Left renal pelvis (tissue), 4 donors: ENCODE measurements around the gene VPS13D. TPM values are rescaled to one million over a fixed set of nuclear protein-coding genes. Genes with fewer than 3 reads are reported as not detected.

Source experiments
- DNase-seq, 4 donors: peaks; one replicate each; pipeline ENCODE4 v3.0.0-alpha.2; 2013; ENCODE audit warnings: low read depth in 4 of 4, low spot score in 3 of 4
- polyA plus RNA-seq, 4 donors: library from polyadenylated mRNA; unstranded; fragments of 120-200 nt; gene quantifications; one replicate each; pipeline ENCODE4 v1.2.1, GENCODE V29; 2013; ENCODE audit not compliant: insufficient read length in 4 of 4

VPS13D gene
- polyA plus RNA-seq, 4 donors, result 28.6 to 32.3 (median 30.4) TPM

GRCh38 chr1:12417389-12417788 lies 187.6 kb downstream of the VPS13D start:
- no peak for DNase-seq

- no peak for DNase-seq
Measured at GRCh38 chr1:12420171-12420570, 190.3 kb downstream of the VPS13D start.

- no peak for DNase-seq
Measured at GRCh38 chr1:12422488-12422887, 192.7 kb downstream of the VPS13D start.

DNA sequence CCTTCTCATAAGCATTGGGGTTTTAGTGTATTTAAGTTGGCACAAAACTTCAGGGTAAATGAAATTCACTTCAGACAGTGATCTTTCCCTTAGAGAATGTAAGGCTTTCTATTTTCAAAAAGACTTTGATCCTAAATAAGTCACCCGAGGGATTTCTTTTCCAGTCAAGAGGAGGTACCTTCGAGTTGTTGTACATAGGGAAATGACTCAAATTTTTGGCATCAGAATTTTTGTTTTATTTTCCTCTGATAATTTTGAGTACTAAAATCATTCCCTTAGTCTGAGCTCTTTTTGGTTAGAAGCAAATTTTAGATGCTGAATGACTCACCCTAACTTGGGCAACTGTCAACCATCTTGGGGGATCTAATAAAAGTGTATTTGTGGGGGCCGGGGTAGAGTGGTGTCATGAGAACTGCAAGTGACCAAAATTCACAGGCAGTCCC lies 194.3 kb downstream of the VPS13D start:
- DNase-seq, result no peak

DNA sequence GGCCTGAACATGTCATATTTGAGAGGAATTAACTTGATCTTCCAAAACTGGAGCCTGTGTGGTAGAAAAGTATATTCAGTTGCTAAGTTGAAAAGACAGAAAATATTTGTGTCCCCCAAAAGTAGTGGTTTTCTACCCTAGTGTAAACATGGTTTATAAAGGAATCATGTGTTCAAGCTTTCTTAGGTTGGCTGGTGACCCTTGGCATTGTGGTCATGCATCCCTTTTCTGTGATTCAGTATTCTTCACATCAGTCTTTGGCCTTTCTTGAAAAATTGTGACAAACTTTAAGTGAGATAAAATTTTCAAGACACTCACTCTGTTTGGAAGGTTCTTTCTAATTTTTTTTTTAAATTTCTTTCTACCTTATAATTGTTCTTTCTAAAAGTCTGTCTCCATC lies 195.0 kb downstream of the VPS13D start:
- DNase-seq, result no peak

- no peak for DNase-seq
Measured at GRCh38 chr1:12426030-12426429, 196.2 kb downstream of the VPS13D start.

DNA sequence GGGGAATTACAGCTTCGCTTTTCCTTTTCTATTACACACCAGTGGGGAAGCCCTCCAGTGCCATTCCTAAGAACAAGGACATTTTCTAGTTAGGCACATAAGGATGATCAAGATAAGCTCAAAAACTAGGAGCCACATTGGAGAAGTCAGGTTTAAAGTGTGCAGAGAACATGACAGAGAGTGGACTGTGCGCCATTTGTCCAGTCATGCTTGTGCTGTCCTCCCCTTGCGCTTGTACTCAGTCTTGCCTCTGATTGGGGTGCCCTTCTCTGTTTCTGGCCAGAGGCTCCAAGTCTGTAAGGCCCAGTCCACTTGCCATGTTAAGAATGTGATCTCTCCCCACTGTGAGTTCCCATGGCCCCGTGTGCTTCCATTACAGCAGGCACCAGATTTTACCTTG lies 198.5 kb downstream of the VPS13D start:
- DNase-seq, result no peak

DNA sequence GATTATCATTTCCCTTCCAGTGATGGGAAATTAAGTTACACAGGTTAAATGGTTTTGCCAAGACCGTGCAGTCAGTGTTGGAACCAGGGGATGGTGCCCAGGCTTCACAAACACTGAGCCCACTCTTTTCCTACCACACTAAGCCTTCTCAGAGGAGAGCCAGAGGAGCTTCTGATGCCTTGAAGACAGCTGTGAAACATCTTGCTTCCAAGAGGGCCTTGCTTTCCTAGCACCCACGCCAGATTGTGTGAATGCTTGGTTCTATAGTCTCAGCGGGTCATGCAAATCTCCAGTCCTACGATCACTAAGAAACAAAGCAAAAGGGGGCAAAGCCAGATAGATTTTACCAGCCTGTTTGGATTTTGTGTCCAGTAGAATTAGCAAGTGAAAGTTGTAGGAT lies 200.7 kb downstream of the VPS13D start:
- DNase-seq, result no peak

DNA sequence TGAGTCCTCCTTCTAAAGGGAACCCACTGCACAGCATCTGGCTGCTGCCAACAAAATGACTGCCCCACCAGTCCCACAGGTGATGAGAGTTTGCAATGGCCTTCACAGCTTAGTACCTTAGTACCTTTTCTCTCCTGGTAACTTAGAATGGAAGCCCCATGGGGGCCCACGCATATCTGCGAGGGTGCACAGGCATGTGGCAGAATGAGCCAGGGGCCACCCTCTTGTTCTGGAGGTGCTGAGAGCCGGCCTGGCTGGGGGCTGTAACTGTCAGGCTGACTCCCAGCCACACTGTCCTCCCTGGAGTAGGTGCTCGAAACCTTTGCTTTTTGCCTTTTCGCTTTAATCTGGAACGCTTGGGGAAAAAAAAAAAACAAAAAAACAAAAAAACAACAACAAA lies 203.1 kb downstream of the VPS13D start:
- DNase-seq, result no peak

GRCh38 chr1:12433323-12434053 lies 203.7 kb downstream of the VPS13D start:
- DNase-seq, result peak in 3 of 4 donors; percentile 75 to 80 (median 78)

DNA sequence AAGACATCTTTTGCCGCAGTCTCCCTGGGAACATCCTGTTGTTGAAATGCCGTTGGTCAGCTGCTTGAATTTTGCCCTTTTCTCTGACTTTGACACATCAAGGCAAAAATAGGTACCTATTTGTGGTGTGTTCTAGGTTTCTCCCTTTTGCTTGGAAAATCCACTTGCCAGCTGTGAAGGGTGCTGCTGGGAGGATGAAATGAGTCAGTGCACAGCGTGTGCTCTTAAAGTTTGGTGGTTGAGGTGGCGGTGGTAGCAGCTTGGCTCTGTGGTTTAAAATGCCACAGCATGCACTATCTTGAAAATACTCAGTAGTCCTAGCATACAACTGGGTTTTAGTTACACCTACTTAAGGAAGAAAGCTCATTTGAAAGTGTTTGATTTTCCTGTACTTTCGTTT lies 204.3 kb downstream of the VPS13D start:
- no peak for DNase-seq

GRCh38 chr1:12434686-12435085 lies 204.9 kb downstream of the VPS13D start:
- no peak for DNase-seq

DNA sequence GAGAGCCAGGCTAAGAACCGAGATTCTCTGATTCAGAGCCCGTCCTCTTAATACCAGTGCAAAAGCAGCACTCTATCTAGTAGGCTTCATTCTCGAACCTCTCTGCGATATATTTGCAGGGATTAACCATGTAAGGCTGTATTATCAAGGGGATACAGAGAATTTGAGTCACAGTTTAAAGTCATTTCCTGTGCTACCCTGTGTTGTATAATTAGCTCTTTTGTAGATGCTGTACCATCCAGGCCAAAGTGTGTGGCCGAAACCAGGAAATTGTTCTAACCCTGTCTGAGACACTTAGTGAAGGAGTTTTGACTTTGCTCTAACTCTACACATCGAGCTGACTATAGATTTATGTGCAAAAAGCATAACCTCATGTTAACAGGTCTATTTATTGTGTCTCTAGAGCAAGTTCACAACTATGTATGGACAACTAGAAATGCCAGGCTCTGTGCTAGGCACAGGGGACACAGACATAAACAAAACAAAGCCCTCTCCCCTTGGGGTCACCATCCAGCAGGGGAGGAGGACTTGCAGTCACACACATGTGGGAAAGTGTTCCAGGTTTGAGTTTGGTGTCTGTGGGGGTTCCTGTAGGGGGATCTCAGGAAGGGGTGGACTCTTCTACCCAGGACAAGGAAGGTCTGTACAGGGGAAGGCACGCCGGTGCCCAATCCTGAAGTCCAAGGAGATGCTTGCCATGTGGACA lies 206.0 kb downstream of the VPS13D start:
- DNase-seq, result no peak

GRCh38 chr1:12436345-12436658 lies 206.5 kb downstream of the VPS13D start:
- DNase-seq, result no peak

DNA sequence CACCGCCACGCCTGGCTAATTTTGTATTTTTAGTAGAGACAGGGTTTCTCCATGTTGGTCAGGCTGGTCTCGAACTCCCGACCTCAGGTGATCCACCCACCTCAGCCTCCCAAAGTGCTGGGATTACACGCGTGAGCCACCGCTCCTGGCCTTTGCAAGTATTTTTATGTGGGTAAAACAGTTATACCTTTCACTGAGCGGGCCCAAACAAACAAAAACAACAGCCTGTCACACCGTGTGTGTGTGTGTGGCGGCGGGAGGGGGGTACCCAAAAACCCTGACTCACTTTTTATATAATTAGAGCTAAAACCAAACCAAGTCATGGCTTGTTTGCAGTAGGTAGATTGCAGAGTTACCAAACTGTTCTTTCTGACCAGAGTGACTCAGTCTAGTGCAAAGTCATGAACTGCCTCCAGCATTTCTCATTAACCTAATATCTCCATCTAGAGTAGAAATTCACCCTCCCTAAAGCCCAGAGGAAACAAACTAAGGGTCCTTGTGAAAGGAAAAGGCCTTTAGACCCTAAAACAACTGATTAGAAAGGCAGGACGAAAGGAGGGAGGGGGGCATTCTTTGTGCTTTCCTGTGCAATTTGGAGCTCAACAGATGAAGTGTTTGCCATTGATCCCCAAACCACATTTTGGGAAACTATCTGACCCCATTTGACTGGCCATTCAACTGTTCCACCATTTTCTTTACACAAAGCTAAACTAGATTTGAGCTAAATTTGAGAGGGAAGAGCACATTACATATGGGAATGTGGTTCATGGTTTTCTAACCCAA lies 207.2 kb downstream of the VPS13D start:
- no peak for DNase-seq

GRCh38 chr1:12437629-12438028 lies 207.8 kb downstream of the VPS13D start:
- DNase-seq, result no peak

DNA sequence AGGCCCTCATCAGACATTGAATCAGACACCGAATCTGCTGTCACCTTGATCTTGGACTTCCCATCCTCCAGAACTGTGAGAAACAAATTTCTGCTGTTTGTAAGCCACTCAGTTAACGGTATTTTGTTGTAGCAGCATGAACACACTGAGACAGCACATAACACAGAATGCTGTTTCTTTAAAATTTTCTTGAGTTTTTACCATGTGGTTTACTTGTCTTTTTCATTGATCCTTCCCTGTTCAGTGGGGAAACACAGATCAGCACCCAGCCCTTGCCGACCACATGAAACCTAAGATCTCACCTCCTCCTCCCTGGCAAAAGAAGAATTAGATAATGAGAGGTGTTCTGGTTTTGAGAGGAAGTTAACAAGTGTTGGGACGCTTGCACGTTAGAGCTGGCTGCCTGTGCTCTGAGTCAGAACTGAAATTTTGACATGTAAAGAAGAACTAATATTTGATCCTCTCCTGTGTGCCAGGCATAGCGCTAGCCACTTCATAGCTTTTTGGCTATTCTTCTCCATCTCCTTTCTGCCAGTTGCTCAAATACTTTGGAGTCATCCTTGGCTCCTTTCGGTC lies 208.6 kb downstream of the VPS13D start:
- no peak for DNase-seq

DNA sequence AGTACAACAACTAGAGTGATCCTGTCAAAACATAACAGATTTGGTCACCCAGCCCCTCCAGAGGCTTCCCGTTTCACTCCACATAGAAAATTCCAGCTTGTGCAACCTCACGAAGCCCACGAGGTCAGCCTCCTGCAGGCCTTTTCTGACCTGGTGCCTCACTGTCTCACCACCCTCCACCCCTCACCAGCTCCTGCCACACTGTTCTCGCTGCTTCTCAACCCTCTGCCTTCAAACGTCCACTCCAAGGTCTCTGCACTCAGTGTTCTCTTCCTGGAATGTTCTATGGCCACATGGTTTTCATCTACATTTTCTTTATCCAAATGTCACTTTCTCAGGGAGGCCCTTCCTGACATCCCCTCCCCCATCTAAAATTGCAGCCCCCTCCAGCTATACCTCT lies 209.2 kb downstream of the VPS13D start:
- DNase-seq, result no peak

GRCh38 chr1:12441414-12442105 lies 211.7 kb downstream of the VPS13D start:
- DNase-seq, result no peak

DNA sequence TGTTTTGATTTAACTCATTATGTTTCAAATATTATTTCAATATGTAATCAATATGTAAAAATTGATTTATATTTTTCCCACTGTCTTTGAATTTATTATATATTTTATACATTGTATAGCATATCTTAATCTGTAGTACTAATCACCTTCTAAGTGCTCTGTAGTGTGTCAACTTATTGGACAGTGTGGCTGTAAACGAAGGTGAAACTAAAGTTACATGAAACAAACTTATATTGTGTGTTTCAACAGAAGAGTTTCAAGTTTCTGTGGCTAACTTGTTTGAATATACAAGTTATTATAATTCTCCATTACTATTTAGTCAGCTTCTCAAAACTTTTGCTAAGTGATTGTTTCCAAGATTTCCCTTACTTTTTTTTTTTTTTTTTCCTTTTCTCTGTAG lies 212.4 kb downstream of the VPS13D start:
- DNase-seq, result no peak

DNA sequence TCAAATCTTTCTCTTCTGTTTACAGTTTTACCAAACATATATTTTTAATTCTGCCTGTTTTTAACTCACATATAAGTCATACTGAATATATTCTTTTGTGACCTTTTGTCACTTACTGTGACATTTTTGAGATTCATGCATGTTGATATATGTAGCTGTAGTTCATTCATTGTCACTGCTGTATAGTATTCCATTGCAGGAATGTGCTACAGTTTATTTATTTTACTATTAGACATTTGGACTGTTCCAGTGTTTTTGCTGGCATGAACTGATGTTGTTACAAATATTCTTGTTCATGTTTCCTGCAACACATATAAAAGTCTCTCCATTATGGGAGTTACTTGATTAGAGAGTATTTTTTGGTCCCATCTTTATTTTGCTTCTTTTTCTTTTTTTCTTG lies 213.3 kb downstream of the VPS13D start:
- no peak for DNase-seq
